ENCODE results near the gene GPR137B.

GRCh38 chr1:236220473-236220872 is 78.1 kb downstream of the GPR137B start:
- TF ChIP-seq, protein P1, sequence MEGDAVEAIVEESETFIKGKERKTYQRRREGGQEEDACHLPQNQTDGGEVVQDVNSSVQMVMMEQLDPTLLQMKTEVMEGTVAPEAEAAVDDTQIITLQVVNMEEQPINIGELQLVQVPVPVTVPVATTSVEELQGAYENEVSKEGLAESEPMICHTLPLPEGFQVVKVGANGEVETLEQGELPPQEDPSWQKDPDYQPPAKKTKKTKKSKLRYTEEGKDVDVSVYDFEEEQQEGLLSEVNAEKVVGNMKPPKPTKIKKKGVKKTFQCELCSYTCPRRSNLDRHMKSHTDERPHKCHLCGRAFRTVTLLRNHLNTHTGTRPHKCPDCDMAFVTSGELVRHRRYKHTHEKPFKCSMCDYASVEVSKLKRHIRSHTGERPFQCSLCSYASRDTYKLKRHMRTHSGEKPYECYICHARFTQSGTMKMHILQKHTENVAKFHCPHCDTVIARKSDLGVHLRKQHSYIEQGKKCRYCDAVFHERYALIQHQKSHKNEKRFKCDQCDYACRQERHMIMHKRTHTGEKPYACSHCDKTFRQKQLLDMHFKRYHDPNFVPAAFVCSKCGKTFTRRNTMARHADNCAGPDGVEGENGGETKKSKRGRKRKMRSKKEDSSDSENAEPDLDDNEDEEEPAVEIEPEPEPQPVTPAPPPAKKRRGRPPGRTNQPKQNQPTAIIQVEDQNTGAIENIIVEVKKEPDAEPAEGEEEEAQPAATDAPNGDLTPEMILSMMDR (IDR thresholded peaks at IDR 0.05 in 4 of 5, conservative IDR thresholded peaks at IDR 0.05 in 1 of 5), result no peak
- no peak for TF ChIP-seq POLR2A (IDR thresholded peaks at IDR 0.05)
